Type B pancreatic cell (in vitro differentiated cells): ENCODE measurements around the gene COL4A2. TPM values are rescaled to one million over a fixed set of nuclear protein-coding genes. Genes with fewer than 3 reads are reported as not detected.

Experiments used
- DNase-seq: peaks from one replicate; pipeline ENCODE4 v3.0.0; 2021; ENCODE audit warnings: mixed read lengths; ENCODE audit not compliant: unreplicated experiment; ENCODE audit errors: extremely low spot score
- H3K27ac Mint-ChIP-seq: 2 replicates; pipeline ENCODE4 v1.8.0; 2021; ENCODE audit warnings: mild to moderate bottlenecking, mixed read lengths
- H3K27me3 Mint-ChIP-seq: 2 replicates; pipeline ENCODE4 v1.8.0; 2021; ENCODE audit warnings: mixed read lengths
- H3K36me3 Mint-ChIP-seq: 2 replicates; pipeline ENCODE4 v1.8.0; 2021; ENCODE audit warnings: mixed read lengths
- H3K4me1 Mint-ChIP-seq: one replicate; pipeline ENCODE4 v1.8.0; 2021; ENCODE audit warnings: mixed read lengths; ENCODE audit not compliant: unreplicated experiment
- H3K4me3 Mint-ChIP-seq: 2 replicates; pipeline ENCODE4 v1.8.0; 2021; ENCODE audit warnings: mild to moderate bottlenecking, mixed read lengths
- H3K9me3 Mint-ChIP-seq: 2 replicates; pipeline ENCODE4 v1.8.0; 2021; ENCODE audit warnings: mixed read lengths
- total RNA-seq: library from RNA; stranded (reverse); gene quantifications from 2 replicates; pipeline ENCODE4 v1.2.1, GENCODE V29; 2021; ENCODE audit warnings: low replicate concordance
- TF ChIP-seq, protein P1 (sequence below): fragments of 200-600 bp; sonication (generic); conservative IDR thresholded peaks from 2 replicates; pipeline ENCODE4 v1.5.0; 2021; ENCODE audit warnings: antibody characterized with exemption, mild to moderate bottlenecking

COL4A2 gene
- total RNA-seq, 1 donor from 2014 or later, result 145 TPM

GRCh38 chr13:110408286-110408685 is 101.2 kb downstream of the COL4A2 start:
- DNase-seq, result no peak
- peaks cover 30% of the 10 kb centered on the region for H3K4me1 Mint-ChIP-seq

GRCh38 chr13:110409581-110409992 is 102.5 kb downstream of the COL4A2 start:
- Mint-ChIP-seq H3K4me1 (peaks cover 34% of the 10 kb centered on the region), H3K27ac (no peak overlapping the region), H3K4me3 (no peak overlapping the region), H3K9me3 (no peaks in the 10 kb centered on the region), H3K36me3 (peaks cover 11% of the 10 kb centered on the region), H3K27me3 (no peaks in the 10 kb centered on the region)
- no peak for DNase-seq
- TF ChIP-seq, protein P1, sequence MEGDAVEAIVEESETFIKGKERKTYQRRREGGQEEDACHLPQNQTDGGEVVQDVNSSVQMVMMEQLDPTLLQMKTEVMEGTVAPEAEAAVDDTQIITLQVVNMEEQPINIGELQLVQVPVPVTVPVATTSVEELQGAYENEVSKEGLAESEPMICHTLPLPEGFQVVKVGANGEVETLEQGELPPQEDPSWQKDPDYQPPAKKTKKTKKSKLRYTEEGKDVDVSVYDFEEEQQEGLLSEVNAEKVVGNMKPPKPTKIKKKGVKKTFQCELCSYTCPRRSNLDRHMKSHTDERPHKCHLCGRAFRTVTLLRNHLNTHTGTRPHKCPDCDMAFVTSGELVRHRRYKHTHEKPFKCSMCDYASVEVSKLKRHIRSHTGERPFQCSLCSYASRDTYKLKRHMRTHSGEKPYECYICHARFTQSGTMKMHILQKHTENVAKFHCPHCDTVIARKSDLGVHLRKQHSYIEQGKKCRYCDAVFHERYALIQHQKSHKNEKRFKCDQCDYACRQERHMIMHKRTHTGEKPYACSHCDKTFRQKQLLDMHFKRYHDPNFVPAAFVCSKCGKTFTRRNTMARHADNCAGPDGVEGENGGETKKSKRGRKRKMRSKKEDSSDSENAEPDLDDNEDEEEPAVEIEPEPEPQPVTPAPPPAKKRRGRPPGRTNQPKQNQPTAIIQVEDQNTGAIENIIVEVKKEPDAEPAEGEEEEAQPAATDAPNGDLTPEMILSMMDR, result no peak

More at GRCh38 chr13:110408286-110408685, 101.2 kb downstream of the COL4A2 start:
- no peak overlapping the region for H3K27ac Mint-ChIP-seq
- TF ChIP-seq, protein P1, result no peak
- H3K4me3 Mint-ChIP-seq, result no peak overlapping the region
- no peaks in the 10 kb centered on the region for H3K27me3 Mint-ChIP-seq
- H3K36me3 Mint-ChIP-seq, result peaks cover 11% of the 10 kb centered on the region
- no peaks in the 10 kb centered on the region for H3K9me3 Mint-ChIP-seq

DNA sequence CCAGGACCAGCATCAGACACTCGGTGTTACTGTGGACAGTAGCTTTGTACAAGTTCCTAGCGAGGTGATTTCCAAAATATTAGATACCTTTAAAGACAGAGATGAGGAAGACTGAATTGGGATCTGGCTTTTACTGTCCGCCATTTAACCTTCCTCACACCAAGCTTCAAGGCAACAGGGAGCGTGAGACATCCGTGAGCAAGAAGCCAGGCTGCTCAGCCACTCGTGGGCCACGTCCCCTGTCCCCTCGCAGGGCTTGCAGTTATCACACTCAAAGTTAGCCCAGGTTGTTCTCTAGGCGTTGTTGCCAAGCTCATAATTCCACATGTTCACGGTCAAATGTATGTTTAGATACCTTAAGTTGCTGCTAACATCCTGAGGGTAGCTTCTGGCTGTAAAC is 102.9 kb downstream of the COL4A2 start:
- Mint-ChIP-seq H3K4me3 (no peak overlapping the region), H3K27ac (no peak overlapping the region)

DNA sequence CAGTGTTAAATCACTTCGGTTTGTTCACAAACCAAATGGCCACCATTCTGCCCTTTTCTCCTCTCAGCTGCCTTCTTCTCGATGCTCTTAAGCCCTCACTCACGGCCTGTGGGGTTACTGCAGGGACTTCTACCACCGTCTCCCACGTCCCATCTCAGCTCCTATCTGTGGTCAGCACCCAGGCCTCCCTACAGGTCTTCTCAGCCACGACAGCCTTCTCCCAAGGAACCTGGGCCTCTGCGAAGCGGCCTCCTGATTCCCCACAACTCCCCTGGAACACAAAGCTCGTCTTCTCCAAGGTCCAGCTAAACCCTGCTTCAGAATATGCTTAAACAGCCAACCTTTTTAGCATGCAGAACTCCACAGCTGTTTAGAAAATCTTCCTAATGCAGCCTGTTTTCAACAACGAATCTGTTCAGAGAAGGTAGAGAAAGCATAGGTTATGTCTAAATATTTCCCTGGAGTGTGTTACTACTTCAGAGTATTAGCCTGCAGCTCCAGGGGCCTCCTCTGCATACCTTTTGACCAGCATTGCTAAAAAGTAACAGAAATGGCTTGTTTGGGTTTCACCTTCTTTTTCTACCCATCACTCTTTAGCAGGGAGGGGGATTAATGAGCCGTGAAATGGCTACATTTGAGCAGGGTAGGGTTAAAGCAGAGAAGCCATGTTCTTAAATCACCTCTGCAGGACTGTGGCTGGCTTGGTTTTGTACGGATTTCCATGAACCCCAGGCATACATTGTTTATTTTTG is 104.0 kb downstream of the COL4A2 start:
- H3K36me3 Mint-ChIP-seq, result peaks cover 17% of the 10 kb centered on the region
- H3K27me3 Mint-ChIP-seq, result no peaks in the 10 kb centered on the region
- H3K4me3 Mint-ChIP-seq, result no peak overlapping the region
- peak overlapping the region; percentile 7 for H3K27ac Mint-ChIP-seq
- H3K9me3 Mint-ChIP-seq, result no peaks in the 10 kb centered on the region
- no peak for DNase-seq
- H3K4me1 Mint-ChIP-seq, result peaks cover 28% of the 10 kb centered on the region
- TF ChIP-seq, protein P1, result no peak

More for the DNA sequence above, 102.9 kb downstream of the COL4A2 start:
- Mint-ChIP-seq H3K36me3 (peaks cover 11% of the 10 kb centered on the region), H3K9me3 (no peaks in the 10 kb centered on the region), H3K4me1 (peaks cover 34% of the 10 kb centered on the region), H3K27me3 (no peaks in the 10 kb centered on the region)
- DNase-seq, result no peak
- TF ChIP-seq, protein P1, result no peak

DNA sequence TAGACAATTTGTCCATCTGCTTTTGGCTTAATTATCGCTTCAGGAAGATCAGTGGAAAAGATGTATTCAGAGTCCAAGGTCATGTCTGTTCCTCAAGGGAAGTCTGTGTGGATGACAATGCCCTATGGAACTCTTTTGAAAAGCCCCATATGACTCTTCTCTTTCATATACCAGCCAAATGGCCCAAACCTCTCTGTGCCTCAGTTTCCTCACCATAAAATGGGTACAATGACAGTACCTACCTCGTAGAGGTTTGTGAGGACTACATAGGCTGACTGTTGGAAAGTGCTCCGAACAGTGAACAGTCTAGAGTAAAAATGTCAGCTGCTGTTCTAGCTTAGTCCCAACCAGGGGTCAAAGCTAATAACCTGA is 104.6 kb downstream of the COL4A2 start:
- DNase-seq, result no peak
- Mint-ChIP-seq H3K4me1 (peaks cover 28% of the 10 kb centered on the region), H3K27ac (no peak overlapping the region), H3K36me3 (peaks cover 19% of the 10 kb centered on the region), H3K27me3 (no peaks in the 10 kb centered on the region), H3K4me3 (no peak overlapping the region), H3K9me3 (no peaks in the 10 kb centered on the region)
- TF ChIP-seq, protein P1, result no peak
